Skeletal muscle cell (primary cell): Measurements from ENCODE around the gene GPRC5B.

Source experiments
- DNase-seq: peaks from one replicate; pipeline ENCODE4 v3.0.0-alpha.2; 2010; ENCODE audit warnings: low read depth
- H3K4me3 ChIP-seq: 2 replicates; pipeline ENCODE4 v1.5.1; 2011; ENCODE audit warnings: low read depth, mild to moderate bottlenecking, control low read depth, low read length, moderate library complexity

The GPRC5B gene

DNA sequence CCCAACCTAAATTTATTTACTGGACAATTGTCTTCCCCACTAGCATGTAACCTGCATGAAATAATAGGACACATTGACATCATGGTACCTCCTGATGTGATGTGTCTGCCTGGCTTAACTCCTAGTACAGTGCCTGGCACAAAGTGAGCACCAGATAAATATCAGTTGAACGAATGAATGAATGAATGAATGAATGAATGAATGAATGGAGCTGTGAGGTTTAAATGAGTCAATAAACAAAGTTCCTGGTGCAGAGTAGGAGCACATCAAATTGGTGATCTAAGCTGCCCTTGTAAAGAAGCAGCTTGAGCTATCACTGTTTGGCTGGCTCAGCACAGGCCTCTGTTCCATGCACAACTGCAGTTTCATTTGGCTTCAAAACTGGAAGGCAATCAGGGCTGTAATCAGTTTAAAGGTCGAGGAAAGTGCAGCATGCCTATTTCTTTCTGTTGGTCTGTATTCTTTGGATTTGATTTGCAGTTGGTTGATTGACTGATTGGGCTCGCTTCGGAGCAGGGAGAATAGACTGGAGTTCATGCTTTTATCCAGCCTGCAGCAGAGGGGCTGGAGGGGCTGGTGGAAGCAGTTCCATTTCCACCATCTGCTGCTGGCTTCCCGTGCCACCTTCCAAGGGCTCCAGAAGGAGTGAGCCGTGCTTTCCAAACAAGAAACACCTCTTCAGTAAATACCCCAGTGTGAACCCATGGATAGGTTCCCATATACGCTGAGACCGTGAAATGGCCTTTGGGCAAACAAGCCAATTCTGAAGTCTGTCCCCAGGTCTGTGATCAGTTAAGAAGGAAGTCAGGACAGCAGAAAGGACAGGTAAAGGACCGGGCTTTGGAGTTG is 54.6 kb downstream of the GPRC5B start:
- H3K4me3 ChIP-seq: no peak overlapping the region
- DNase-seq: no peak

DNA sequence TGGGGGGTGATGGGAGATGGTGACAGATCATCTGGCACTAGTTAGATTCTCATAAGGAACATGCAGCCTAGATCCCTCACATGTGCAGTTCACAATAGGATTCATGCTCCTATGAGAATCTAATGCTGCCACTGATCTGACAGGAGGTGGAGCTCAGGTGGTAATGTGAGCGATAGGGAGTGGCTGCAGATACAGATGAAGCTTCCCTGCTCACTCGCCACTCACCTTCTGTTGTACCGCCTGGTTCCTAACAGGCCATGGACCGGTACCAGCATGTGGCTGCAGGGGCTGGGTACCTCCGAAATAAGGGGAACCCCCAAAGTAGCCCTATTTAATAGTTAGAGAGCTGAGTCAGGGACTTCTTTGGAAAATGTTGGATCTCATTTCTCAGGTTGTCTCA is 60.4 kb downstream of the GPRC5B start:
- no peak overlapping the region for H3K4me3 ChIP-seq
- no peak for DNase-seq

DNA sequence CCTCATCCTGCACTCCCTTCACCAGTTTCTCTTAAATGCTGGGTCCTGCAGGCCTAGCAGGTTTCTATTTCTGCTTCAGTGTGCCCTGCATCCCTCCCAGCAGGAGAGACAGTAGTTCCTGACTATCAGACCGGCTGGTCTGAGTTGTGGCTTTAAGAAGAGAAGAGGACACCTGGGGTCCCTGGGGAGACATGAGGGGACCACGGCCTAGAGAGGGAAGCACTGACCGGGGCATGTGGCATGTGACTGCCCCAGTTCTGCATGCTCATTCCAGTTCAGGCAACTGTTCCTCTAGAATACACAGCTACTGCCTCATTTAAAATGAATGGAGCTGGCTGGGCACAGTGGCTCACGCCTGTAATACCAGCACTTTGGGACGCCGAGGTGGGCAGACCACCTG is 61.3 kb downstream of the GPRC5B start:
- no peak for DNase-seq

DNA sequence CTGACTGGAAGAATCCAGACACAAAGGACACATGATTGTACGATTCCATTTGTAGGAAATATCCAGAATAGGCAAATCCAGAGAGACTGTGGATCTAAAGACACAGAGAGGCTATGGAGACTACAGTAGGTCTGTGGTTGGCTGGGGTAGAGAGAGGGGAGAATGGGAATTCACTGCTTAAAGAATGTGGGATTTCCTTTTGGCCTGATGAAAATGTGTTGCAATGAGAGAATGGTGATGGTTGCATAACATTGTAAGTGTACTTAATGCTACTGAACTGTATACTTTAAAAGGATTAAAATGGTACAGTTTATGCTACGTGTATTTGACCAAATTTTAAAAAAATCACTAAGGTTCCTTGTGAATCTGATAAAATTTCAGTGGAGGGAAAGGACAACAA is 62.1 kb downstream of the GPRC5B start:
- no peak for DNase-seq

More for the DNA sequence above, 61.3 kb downstream of the GPRC5B start:
- no peak overlapping the region for H3K4me3 ChIP-seq

DNA sequence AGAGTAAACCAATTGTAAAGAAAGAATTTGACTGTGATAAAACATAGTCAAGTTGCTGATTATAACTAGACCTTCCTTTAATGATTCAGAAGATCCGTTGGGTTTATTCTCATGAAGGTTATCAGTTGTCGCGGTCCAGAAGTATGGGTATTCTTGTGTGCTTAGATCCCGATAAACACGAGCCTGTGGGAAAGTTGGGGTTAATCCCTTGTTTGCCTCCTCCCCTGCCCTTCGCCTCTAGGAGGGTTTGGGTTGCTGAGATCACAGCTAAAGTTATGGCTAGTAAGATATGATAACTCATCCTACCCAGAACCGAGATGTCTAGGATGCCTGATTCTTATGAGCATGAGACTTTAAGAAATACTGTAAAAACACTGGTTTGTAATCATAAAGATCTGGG is 66.8 kb downstream of the GPRC5B start:
- DNase-seq: no peak
- no peak overlapping the region for H3K4me3 ChIP-seq

More for the DNA sequence above, 62.1 kb downstream of the GPRC5B start:
- H3K4me3 ChIP-seq: no peak overlapping the region

DNA sequence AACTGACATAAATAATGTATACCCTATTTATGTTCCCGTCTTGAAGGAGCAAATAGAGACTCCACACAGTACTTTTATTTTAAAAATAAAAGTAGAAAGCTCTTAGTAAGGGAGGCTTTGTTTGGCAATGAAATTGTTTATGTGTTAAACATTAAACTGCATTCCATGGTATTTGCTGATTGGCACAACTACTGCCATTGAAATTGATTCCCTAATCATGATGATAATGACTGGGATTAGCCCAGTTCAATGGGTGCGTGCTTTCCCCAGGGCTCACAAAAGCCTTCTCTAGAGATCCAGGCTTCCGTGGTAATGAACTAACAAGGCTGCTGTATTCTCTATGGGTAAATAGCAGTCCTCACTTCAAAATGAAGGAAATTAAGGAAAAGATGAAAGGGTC is 67.5 kb downstream of the GPRC5B start:
- no peak for DNase-seq

DNA sequence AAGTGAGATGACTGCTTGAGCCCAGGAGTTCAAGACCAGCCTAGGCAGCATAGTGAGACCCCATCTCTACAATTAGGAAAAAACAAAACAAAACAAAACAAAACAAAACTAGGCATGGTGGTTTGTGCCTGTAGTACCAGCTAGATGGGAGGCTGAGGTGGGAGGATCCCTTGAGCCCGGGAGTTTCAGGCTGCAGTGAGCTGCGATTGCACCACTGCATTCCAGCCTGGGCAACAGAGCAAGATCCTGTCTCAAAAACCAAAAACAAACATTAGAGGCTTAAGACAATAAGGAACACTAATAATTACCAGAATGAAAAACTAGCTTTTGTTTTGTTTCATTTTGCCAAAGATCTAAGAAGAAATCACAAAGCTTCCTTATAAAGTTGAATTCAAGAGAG is 69.2 kb downstream of the GPRC5B start:
- H3K4me3 ChIP-seq: no peak overlapping the region
- DNase-seq: no peak

More for the DNA sequence above, 67.5 kb downstream of the GPRC5B start:
- no peak overlapping the region for H3K4me3 ChIP-seq

DNA sequence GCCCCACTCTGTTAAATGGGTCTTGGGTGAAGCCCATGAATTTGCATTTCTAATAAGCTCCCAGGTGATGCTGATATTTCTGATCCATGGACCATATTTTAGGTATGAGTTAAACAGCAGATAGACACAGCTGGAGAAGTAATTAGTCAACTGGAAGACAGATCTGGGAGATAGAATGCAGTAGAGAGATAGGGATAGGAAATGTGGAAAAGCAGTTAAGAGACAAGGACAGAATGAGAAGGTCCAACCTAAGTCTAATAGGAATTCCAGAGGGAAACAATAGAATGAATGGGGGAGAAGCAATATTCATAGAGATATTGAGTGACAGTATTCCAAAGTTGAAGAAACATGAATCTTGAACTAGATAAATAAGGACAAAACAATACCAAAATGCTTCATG is 71.7 kb downstream of the GPRC5B start:
- DNase-seq: no peak
- no peak overlapping the region for H3K4me3 ChIP-seq

DNA sequence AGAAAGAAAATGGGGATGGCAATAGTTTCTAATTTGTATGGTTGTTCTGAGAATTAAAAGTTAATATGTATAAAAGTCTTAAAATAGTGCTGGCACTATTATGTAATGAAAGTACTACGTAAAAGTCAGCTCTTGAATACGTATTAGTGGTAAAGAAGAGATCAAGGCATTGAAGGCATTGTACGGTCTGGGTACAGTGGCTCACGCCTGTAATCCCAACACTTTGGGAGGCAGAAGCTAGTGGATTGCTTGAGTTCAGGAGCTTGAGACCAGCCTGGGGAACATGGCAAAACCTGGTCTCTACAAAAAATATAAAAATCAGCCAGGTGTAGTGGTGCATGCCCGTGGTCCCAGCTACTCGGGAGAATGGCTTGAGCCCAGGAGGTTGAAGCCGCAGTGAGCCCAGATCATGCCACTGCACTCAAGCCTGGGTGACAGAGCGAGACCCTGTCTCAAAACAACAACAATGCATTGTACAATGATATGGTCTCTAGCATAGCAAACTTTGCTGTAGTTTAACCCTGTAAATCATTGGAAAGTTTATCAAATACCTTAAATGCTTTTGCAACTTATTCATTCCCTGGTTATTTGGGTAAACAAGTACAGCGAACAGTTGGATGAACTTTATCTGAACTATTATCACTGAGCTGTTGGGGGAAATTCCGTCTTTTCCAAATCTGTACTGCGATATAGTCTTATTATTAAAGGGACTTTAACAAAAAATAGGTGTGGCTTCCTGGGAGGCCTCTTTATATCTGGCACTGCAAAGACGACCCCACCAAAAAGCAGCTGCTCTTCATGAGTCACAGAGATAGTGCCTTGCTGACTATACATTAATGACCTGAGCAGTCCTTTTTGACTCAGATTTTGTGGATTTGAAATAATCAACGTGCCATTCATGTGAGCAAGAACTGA is 73.6 kb downstream of the GPRC5B start:
- H3K4me3 ChIP-seq: no peak overlapping the region
- no peak for DNase-seq

DNA sequence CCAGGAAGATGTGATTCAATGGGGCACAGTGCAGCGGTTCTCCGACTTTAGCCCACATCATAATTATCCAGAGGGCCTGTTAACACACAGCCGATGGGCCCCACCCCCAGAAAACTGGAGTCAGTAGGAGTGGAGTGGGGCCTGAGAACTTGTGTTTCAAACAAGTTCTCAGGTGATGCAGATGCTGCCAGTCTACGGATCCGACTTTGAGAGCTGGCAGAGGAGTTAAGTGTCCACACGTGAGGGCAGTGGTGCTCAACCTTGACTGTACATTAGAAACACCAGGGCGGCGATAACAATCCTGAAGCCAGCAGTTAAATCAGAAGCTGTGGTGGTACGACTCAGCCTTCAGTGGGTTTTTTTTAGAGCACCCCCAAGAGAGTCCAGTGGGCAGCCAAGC is 75.0 kb downstream of the GPRC5B start:
- no peak for DNase-seq
- H3K4me3 ChIP-seq: no peak overlapping the region

DNA sequence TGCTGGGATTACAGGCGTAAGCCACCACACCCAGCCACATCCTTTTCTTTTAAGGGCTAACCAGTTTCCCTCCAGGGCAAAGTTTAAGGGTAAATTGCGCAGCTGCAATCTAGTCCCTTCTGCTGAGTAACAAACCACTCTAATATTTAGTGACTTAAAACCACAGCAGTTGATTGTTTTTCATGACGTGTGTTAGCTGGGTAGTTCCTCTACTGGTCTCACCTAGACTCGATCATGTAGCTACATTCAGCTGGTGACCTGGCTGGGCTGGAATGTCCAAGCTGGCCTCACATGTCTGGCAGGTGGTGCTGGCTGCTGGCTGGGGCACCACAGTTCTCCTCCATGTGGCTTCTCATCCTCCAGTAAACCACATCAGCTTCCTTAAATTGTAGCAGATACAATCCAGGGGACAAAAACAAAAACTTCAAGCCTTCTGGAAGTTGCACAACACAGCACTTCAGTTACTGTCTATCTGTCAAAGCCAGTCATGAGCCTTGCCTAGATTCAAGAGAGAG is 75.5 kb downstream of the GPRC5B start:
- no peak overlapping the region for H3K4me3 ChIP-seq
- DNase-seq: no peak

DNA sequence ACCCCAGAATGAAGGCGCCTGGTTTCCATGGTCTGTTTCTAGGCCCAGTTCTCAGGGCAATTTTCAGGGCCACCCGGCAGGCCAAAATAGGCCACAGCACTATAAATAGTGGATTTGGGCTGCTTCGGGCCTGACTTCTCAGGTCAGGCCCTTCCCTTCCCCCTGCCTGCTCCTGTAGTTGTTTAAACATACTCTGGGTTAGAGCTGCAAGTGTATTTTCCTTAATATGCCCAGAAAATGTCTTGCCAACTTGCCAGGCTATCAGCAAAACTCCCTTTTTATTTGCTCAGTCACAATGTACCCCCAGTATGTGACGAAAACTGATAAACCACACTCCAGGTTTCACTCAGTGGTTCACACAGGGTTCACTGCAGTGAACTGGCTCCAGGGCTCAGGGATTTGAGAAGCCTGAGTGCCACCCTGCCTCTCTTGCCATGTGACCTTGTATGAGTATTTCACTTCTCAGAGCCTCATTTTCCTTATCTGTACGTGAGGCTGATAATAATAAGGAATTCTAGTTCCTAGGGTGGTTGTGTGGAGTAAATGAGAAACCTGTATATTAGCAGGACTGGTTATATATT is 76.5 kb downstream of the GPRC5B start:
- DNase-seq: no peak

More for the DNA sequence above, 76.5 kb downstream of the GPRC5B start:
- H3K4me3 ChIP-seq: no peak overlapping the region
